Testis (tissue), 2 donors: ENCODE measurements around the gene CPT1C.

ENCODE experiments used
- POLR2A ChIP-seq: fragments of 450-650 bp; IDR thresholded peaks from one replicate; pipeline ENCODE4 v1.6.1; 2017; ENCODE audit warnings: antibody characterized with exemption, mild to moderate bottlenecking, moderate library complexity
- TF ChIP-seq, protein P1 (sequence below), 3 experiments: fragments of 450-650 bp in 2 of 3; fragments of 200-600 bp in 1 of 3; sonication (generic) in 1 of 3; IDR thresholded peaks; one replicate each; pipeline ENCODE4 v1.5.1; 2016 to 2019; ENCODE audit warnings: antibody characterized with exemption in 3 of 3, mild to moderate bottlenecking in 2 of 3, moderate library complexity in 1 of 3

DNA sequence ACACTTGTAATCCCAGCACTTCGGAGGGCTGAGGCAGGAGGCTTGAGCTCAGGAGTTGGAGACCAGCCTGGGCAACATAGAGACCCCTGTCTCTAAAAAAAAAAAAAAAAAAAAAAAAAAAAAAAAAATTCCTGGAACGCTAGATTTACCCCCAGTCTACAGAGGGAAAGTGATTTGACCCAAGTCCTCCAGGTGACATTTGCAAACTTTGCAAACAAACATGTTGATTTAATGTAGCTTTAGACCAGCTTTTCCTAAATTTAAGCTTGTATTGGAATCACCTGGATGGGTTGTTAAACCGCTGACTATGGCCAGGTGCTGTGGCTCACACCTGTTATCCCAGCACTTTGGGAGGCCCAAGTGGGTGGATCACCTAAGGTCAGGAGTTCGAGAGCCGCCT, 8.4 kb downstream of the CPT1C start:
- TF ChIP-seq, protein P1, sequence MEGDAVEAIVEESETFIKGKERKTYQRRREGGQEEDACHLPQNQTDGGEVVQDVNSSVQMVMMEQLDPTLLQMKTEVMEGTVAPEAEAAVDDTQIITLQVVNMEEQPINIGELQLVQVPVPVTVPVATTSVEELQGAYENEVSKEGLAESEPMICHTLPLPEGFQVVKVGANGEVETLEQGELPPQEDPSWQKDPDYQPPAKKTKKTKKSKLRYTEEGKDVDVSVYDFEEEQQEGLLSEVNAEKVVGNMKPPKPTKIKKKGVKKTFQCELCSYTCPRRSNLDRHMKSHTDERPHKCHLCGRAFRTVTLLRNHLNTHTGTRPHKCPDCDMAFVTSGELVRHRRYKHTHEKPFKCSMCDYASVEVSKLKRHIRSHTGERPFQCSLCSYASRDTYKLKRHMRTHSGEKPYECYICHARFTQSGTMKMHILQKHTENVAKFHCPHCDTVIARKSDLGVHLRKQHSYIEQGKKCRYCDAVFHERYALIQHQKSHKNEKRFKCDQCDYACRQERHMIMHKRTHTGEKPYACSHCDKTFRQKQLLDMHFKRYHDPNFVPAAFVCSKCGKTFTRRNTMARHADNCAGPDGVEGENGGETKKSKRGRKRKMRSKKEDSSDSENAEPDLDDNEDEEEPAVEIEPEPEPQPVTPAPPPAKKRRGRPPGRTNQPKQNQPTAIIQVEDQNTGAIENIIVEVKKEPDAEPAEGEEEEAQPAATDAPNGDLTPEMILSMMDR (IDR thresholded peaks at IDR 0.05) = no peak
- no peak for TF ChIP-seq POLR2A
